Lower leg skin (tissue), 4 donors: ENCODE measurements around the gene IGFL4. TPM values are rescaled to one million over a fixed set of nuclear protein-coding genes. Genes with fewer than 3 reads are reported as not detected.

ENCODE experiments used
- DNase-seq, 2 donors: peaks; one replicate each; pipeline ENCODE4 v3.0.0-alpha.2; 2019; ENCODE audit warnings: low spot score in 2 of 2
- H3K4me3 ChIP-seq: fragments of 200-600 bp; sonication (generic); 2 replicates; pipeline ENCODE4 v1.5.1; 2017; ENCODE audit warnings: mild to moderate bottlenecking, low read depth; ENCODE audit not compliant: poor library complexity, severe bottlenecking
- POLR2A ChIP-seq, 2 donors: fragments of 450-650 bp; IDR thresholded peaks; one replicate each; pipeline ENCODE4 v1.6.1; 2016 to 2017; ENCODE audit warnings: antibody characterized with exemption in 2 of 2, mild to moderate bottlenecking in 1 of 2, moderate library complexity in 1 of 2
- WGBS, 2 donors: methylation state at CpG; one replicate each; pipeline ENCODE4 v1.1.5; 2018; 5-methylcytosine and 5-hydroxymethylcytosine counted together
- intact Hi-C: fragments of 100-400 bp; cut with DNase I; formaldehyde crosslinking; loops from one replicate; pipeline ENCODE4 v1.15.0; 2023; ENCODE audit warnings: low total_unique reads
- total RNA-seq, 4 donors: library from RNA; depleted of rRNA; stranded (reverse); fragments of >200 nt; gene quantifications; one replicate each; pipeline ENCODE4 v1.1.0, GENCODE V29; 2016
- TF ChIP-seq, protein P1 (sequence below), 3 donors: fragments of 450-650 bp; IDR thresholded peaks; one replicate each; pipeline ENCODE4 v1.5.1; 2016; ENCODE audit warnings: antibody characterized with exemption in 3 of 3, mild to moderate bottlenecking in 3 of 3, moderate library complexity in 2 of 3

IGFL4 gene
- total RNA-seq, 4 donors from 2014 or later: 0.80 to 5.5 (median 2.7) TPM

DNA sequence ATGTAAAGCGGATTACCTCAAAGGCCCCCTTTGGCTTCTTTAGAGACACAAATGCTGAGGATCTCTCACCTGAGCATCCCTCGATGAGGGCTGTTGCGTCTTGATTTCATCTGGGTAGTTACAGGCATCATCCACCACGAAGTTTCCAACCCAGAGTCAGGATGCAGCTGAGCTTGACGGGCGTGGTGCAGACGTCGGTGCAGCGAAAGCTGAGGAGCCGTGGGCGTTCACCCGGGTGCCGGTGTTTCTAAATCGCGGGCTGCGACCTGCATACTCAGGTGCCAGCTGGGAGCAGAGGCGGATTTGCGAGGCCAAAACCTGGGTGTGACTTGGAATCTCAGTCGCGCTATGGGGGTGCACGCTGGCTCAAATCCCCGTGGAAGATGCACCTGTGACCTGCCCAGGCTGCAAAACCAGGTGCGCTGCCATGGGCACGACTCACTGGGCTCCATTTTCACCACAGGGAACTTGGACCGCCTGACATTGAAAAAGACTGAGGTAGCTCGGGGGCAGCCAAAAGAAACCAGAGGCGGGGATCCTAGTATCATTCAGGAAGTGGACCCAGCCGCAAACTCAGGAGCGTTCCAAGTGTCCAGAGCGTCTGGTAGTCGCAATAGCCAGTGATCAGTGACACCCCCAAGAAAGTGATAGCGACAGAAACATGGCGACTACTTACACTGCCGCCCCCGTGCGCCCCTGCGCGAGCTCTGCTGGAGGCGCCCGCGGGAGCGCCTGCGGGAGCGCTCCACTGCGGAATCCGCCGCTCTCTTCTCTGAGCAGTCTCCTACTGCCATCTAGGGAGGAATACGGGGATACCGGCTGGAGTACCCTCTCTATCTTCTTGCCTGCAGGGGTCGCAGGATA, 36.4 kb upstream of the IGFL4 start:
- intact Hi-C loops: loop anchor here (10.0 kb wide), 1 partner anchor 188 kb away; no protein-coding TSS in a partner anchor
- peak; percentile 54 to 88 for DNase-seq
- WGBS, 2 donors: 1% methylated on average over 43 to 45 of the region's 50 CpGs
- TF ChIP-seq POLR2A (IDR thresholded peaks at IDR 0.05): no peak
- TF ChIP-seq, protein P1, sequence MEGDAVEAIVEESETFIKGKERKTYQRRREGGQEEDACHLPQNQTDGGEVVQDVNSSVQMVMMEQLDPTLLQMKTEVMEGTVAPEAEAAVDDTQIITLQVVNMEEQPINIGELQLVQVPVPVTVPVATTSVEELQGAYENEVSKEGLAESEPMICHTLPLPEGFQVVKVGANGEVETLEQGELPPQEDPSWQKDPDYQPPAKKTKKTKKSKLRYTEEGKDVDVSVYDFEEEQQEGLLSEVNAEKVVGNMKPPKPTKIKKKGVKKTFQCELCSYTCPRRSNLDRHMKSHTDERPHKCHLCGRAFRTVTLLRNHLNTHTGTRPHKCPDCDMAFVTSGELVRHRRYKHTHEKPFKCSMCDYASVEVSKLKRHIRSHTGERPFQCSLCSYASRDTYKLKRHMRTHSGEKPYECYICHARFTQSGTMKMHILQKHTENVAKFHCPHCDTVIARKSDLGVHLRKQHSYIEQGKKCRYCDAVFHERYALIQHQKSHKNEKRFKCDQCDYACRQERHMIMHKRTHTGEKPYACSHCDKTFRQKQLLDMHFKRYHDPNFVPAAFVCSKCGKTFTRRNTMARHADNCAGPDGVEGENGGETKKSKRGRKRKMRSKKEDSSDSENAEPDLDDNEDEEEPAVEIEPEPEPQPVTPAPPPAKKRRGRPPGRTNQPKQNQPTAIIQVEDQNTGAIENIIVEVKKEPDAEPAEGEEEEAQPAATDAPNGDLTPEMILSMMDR (IDR thresholded peaks at IDR 0.05): peak in 1 of 3 donors; percentile 47
- no peak overlapping the region for H3K4me3 ChIP-seq

DNA sequence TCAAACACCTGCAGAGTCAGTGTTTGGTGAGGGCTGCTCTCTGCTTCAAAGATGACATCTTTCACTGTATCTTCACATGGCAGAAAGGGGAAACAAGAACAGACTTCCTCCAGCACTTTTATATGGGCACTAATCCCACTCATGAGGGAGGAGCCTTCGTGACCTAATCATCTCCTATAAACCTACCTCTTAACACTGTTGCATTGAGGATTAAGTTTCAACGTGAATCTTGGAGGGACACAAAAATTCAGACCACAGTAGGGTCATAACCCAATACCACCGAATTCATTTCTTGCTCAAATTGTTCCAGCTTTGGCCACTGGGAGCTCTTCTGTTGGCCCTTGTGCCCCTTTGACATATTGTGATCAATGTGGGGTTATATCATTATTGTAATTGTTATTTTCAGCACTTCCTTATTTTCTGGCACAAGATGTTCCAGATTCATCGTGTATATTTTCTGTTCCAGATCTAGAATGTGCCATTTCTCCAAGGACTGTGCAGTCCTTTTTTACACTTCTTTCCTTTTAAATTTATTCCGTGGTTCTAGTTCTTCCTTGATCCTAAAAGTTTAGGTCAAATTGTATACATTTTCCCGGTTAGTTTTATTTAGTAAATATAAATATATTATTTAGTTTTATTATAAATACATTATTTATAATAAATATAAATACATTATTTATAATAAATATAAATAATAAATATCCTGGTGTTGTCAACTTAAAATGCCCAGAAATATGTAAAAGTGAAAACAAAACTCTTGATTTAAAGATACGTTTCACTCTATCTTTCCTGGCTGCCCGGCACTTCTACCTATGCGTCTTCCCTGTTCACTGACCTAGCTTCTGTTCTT, 35.5 kb upstream of the IGFL4 start:
- WGBS, 2 donors: 38 to 45% methylated on average over 9 of the region's 9 CpGs
- intact Hi-C loops: loop anchor here (10.0 kb wide), 1 partner anchor 189 kb away; no protein-coding TSS in a partner anchor
- TF ChIP-seq, protein P1 (IDR thresholded peaks at IDR 0.05): no peak
- no peak overlapping the region for H3K4me3 ChIP-seq
- no peak for DNase-seq

DNA sequence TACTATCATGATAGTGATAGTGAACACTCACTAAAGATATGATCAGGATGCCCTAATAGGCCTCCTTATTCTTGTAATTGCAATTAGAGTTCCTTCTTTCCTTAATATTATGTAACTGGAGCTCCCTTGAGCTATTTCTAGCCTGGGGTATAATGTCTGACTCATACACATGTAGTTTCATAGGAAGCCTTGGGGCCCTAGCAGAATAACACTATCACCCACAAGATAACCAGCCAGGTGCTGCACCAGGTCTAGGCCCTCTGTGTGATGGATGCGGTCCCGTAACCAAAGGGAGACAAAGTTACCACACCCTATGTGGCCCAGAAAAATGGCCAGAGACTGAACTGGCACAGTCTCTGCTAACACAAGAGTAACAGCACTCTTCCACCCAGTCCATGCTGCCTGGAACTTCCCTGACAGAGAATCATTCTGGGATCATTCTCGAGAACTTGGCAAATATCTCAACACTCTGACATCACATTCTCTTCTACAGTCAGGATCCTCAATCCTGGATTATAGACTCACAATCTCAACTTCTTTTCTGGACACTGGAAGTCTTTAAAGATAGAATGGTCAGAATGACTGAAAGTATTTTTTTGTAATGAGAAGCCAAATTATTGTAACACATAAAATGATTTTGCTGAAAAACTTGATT, 32.6 kb upstream of the IGFL4 start:
- H3K4me3 ChIP-seq: no peak overlapping the region
- no peak for DNase-seq
- intact Hi-C loops: loop anchor here (5.0 to 10.0 kb wide), 2 partner anchors 46 to 191 kb away; no protein-coding TSS in a partner anchor
- 54 to 67% methylated on average over 3 of the region's 3 CpGs for WGBS, 2 donors
- TF ChIP-seq POLR2A (IDR thresholded peaks at IDR 0.05): no peak
- TF ChIP-seq, protein P1 (IDR thresholded peaks at IDR 0.05): no peak

DNA sequence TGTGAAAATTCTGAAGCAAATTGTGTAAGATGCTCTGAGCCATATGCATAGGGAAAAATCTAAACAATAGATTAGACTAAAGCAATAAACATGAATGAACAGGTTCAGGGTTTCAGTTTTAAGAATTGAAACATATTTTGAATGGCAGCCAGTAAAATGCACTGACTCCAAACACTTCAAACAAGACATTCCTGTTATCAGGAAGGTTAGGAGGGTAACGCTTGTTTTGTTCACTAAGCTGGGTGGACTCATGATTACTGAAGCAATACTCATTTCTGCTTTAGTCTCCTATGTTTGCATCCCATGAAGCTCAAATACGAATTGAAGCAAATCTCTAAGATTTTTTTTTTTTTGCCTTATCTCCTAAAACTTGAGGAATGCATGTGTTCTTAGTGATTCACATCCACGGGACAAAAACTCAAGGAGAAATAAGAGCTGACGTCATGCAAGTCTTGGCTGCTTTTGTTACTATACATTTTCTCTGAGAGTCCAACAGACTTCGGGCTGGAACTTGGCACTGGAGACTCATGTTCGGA, 29.1 kb upstream of the IGFL4 start:
- WGBS, 2 donors: 28 to 30% methylated on average over 6 of the region's 6 CpGs
- no peak for TF ChIP-seq POLR2A (IDR thresholded peaks at IDR 0.05)
- TF ChIP-seq, protein P1 (IDR thresholded peaks at IDR 0.05): no peak
- intact Hi-C loops: loop anchor here (5.0 to 10.0 kb wide), 2 partner anchors 43 to 195 kb away; no protein-coding TSS in a partner anchor
- H3K4me3 ChIP-seq: no peak overlapping the region
- DNase-seq: no peak
